ENCODE results near the gene SPRED1.

SPRED1 gene

DNA sequence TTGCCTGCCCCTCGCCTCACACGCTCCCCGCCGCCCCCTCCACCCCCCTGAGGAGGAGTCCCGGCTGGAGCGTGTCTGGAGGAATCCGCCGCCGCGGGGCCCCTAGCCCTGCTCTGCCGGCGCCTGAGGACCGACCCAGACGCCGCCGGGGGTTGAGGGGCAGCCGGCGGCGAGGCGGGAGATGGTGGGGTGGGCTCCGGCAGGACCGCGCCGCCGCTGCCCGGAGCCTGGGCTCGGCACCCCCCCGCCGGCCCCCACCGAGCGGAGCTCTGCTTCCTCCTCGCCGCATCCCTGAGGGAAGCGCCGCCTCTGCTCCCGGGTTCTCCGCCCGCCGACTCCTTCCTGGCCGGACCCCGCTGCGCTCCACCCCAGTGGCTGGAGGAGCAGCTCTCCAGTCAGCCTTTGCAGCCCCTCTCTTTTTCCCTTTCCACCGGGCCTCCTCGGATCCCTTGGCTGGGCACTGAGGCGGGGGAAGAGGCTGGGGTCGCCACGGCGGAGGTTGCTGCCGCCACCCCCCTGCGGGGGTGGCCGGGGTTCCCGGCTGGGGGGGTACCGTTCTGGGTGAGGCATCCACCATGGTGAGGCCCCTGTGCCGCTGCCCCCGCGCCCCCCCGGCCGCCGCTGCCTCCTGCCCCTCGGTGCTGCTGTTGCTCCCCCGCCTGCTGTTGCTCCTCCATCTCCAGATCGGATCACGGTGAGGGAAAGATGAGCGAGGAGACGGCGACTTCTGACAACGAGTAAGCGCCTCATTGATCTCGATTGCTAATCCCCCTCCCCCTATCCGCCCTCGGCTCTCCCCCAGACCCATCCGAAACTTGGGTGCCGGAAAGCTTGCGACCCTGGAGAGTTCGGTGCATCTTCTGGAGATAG is at the start of gene SPRED1:
TSS of gene SPRED1 (plus strand) at position 356 of the 870 bp plus-strand sequence. CDS start at position 706, 350 bp downstream.
- DNase-seq: no peak

DNA sequence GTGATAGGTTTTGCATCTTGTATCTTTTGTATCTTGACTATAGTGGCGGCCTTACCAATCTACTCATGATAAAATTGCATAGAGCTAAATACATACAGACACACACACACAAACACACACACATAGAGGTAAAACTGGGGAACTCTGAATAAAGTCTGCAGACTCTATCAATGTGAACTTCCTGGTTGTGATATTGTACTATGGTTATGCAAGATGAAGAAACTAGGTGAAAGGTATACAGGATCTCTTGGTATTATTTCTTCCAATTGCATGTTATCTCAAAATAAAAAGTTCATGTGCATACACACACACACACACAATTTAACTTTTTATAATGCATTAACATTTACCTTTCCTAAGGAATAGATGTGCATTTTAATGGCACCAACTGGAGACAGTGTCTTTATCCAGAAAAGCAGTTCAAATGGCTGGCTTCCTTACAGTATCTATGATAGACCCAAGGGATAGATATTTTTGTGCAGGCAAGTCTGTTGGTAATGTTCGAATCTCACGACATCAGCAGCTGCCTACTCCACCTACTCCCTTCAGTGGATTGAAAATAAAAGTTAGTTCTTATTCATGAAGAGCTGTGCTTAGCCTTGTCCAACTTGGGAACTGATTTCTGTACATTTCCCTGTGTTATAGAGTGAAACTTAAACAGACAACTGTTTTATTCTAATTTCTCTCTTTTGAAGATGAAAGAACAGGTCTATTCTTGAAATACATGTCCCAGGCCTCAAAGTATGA is 46.9 kb upstream of the SPRED1 start:
- DNase-seq: no peak

- no peak for DNase-seq
These were observed 45.0 kb upstream of the SPRED1 start for GRCh38 chr15:38207621-38208020.

DNA sequence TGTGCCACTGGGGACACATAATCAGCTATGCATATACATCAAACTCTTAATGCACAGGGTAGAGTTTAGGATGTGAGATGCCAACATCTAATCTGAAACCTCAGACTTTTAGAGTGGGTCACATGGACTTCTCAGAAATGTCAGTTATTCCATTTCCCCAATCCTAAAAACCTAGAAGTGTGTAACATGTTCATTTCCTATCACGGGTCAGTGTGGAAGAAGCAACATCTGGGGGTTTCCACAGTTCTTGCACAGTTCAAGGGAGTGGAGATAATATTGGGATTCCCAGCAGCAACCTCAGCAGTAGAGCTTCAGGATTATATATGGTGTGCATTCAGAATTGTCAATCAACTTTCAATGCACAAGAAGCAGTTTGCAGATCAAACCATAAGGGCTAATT is 44.4 kb upstream of the SPRED1 start:
- no peak for DNase-seq

DNA sequence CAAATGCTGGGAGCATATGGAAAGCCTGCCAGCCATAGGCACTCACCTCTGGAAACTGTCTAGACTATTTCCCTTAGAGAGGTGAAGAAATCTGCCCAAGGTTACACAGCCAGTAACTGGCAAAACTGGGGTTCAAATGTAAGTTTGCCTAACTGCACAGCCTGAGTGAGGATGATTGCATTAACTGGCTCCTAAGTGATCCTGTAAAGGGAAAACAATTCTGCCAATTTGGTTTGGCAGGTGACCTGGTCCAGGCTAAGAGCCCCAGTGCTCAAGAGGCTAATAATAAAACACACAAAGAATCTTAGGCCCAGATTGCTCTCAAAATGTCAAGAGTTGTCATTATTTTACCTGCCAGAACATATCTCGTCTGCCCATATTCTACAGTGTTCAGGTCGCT is 43.9 kb upstream of the SPRED1 start:
- no peak for DNase-seq

GRCh38 chr15:38211249-38211648 is 41.4 kb upstream of the SPRED1 start:
- DNase-seq: no peak

GRCh38 chr15:38211811-38212210 is 40.8 kb upstream of the SPRED1 start:
- DNase-seq: no peak

- DNase-seq: no peak
These were observed 39.8 kb upstream of the SPRED1 start for GRCh38 chr15:38212729-38213351.

- no peak for DNase-seq
These were observed 39.3 kb upstream of the SPRED1 start for GRCh38 chr15:38213356-38213755.

DNA sequence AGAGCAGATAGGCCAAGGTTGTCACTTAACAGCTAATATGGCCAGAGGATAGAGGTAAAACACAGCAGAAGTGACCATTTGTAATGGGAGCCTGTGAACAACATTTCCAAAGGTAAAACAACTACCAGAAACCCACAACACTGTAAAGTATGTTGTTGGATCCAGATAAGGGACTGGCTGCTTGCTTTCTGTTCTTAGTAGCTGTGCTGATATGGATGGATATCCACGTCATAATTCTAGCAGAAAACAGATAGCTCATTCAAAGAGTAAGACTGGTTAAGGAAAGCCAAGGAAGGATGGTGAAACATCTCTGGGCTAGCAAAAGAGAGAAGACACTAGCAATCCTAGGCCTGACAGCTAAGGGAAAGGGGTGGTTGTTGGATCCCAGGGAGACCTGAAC is 36.9 kb upstream of the SPRED1 start:
- DNase-seq: no peak

DNA sequence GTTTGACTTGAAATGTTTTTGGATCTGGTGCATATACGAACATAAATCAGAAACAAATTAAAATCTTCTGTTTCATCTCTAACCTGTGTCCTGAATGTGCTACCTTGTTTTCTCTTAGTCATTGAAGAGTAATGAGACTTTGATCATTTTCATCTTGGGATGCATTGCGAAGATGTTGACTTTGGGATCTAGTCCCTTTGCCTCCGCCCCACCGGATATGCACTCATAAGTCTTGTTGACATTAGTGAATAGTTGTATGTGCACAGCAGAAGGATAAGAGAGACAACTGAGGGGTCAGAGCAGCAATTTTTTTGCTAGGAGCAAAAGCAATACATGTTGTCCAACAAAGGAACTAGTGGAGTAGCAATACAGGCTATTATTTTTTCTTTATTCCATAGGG is 35.9 kb upstream of the SPRED1 start:
- DNase-seq: no peak

- no peak for DNase-seq
These were observed 35.4 kb upstream of the SPRED1 start for GRCh38 chr15:38217191-38217595.

DNA sequence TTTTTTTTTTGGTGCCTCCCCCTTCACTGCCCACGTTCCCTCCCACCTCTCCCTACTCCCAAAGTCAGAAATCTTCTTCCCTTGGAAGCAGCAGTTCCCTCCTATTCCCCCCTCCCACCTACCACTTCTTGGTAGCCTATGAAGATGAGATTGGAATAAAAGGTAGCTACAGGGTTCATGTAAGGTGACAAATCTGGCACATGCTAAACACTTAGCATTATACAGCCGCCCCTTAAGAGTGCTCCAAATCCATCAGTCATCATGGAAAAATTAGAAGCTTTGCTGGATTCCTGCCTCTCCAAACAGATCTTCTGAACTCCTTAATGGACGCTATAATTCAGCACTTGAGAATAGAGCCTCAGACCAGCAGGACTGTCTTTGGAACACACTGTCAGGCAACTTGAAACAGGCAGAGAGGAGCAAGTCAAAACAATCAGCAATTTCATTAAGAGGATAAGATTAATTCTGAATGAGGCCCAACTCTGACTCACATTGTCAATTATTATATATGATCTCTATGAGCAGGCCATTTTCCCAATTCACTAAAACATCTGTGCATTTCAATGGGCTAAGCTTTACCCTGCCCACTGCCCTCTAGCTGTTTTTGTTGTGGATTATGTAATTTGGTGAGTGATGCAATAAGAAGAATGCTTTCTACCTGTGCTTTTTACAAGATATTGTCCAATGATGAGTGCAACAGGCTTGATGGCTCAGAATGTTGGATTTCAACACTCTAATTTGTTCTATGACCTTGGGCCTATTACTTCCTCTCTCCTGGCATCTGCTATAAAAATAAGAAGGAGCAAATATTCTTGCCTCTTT is 34.6 kb upstream of the SPRED1 start:
- DNase-seq: no peak

DNA sequence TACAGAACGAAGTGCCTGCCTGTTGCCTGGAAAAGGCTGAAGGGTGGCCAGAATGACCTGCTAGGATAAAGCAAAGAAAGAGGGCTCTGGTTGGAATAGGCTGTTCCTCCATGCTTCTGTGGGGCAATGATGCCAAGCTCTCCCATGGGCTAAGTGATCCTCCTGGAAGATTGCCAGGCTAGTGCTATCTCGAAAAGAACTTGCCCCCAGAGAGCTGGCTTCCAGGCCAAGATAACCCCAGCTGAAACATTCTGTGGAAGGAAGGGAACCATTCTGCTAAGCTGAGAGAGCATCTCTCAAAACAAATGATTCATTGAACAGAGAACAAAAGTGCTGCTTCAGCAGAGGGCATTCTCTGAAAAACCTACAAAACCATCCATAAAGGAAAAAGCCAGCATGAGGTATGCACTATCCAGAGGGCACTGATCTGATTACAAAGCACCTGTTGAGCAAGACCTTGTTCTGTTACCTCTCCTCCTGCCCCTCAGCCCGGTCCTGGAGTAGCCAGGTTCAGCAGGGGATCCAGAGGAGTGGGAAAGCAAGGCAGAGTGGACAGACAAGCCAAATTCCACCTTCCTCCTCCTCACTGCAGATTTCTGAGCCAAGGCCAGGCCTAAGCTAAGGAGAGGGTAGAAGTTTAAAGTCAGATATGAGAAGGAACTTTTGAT is 31.9 kb upstream of the SPRED1 start:
- DNase-seq: no peak

- DNase-seq: no peak
These were observed 28.1 kb upstream of the SPRED1 start for GRCh38 chr15:38224486-38224885.

- DNase-seq: no peak
These were observed 27.3 kb upstream of the SPRED1 start for GRCh38 chr15:38225381-38225780.

GRCh38 chr15:38226608-38227266 is 25.9 kb upstream of the SPRED1 start:
- no peak for DNase-seq

- no peak for DNase-seq
These were observed 24.7 kb upstream of the SPRED1 start for GRCh38 chr15:38227941-38228340.

DNA sequence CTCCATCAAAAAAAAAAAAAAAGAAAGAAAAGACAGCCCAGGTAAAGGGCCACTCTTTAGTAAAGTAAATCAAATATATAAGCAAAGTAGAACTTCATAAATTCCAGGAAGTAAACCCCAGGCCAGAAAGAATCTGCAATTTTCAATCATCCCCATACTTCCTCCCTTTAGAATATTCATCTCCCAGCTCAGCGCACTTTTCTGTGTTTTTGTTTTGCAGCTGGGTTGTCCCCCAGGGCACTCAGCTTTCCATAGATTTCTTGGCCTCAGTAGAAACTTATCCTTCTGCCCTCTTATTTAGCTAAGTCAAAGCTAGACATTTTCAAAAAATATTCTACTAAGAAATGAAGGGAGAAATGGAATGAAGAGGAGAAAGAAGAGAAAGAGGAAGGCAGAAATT is 24.0 kb upstream of the SPRED1 start:
- no peak for DNase-seq

GRCh38 chr15:38229705-38230310 is 22.8 kb upstream of the SPRED1 start:
- no peak for DNase-seq

- DNase-seq: no peak
These were observed 21.2 kb upstream of the SPRED1 start for GRCh38 chr15:38231436-38231835.
